Medulla oblongata (tissue), 1 donor: ENCODE data around the gene FYB2.

Experiments used
- DNase-seq: peaks from one replicate; pipeline ENCODE4 v3.0.0-alpha.2; 2015; ENCODE audit errors: extremely low spot score

FYB2 gene

DNA sequence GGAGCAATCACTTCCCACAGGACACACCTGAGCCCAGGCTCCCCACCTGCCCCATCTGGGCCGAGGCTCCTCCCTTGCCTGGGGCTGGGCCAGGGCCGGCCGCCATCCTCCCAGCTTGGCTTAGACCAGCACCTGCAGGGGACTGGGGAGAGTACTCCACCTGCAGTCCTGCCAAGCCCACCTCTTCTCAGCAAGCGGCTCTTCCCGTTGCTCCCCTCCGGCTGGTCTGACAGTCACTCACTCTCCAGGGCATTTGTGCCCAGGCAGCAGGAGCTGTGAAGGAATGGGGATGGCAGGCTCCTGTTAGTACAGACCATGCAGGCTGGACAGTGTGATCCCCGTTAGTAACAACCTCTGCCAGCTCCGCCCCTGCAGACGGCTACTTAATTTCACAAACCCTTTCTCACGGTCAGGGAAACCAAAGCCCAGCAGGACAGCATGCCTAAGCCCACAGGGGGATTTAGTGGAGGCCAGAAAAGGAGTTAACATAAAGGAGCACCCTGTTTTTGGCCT, at the start of gene FYB2:
Gene FYB2 (minus strand): TSS at position 18 of the 513 bp plus-strand sequence. CDS start 114 bp downstream, outside the sequence.
- DNase-seq: no peak

DNA sequence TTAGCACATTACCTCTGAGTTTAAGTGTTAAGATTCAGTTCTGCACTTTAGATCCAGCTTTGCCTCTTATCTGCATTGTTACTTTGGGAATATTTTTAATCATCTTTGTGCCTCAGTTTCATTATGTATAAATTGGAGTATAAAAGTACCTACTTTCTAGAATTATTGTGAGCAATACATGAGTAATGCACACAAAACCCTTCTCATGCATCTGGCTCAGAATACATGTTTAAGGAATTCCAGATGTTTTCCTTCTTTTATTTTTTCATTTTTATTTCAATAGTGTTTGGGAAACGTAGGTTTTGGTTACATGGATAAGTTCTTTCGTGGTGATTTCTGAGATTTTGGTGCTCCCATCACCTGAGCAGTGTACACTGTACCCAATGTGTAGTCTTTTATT, 49.6 kb upstream of the FYB2 start:
- DNase-seq: no peak

DNA sequence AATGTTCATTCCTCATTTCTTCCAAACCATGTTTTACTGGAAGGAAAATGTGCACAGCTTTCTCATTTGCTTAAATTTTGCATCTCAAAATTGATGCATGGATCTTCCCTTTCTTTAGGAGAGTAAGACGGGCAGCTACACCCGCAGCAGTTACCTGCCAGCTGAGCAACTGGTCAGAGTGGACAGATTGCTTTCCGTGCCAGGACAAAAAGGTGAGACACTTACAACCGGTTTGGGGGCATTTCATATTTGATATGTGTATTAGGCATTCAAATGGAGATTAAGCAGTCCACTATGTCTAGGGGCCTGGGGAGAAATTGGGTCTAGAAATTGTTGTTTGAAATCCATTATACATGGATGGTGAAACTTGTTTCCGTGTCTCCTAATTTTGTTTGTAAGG, 48.3 kb upstream of the FYB2 start:
- DNase-seq: no peak

DNA sequence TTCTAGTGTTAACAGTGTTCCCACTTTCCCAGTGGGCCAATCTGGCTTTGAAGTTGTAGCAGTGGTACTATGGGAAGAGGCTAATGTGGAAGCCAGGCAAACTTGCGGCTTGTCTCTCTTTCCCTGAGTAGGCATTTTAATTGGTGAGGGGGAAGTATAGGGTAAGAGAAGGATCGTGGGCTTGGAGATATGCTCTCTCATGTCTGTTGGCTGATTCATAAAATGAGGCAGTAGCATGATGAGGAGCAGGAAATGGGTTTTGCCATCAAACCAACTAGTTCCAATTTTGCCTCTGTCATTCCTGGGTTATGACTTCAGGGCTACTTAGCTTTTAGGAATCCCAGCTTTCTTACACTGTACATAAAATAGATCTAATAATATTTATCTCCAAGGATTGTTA, 47.5 kb upstream of the FYB2 start:
- DNase-seq: no peak

DNA sequence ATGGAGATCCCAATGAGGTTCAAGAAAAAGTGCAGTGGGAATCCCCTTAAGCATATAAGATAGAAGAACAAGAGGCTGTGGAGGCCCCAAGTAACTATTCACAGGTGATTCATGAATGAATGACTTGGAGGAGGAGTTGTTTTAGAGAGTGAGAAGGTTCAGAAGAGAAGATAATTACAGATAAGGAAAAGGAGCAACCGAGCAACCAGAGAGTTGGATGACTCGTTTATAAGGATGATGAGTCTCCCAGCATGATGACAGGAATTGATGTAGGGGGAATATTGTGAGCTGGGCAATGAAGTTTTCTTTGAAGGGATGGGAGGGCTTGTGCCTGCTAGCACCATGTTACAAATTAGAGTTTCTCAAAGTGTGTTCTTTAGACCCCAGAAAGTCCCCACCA, 45.2 kb upstream of the FYB2 start:
- DNase-seq: no peak

- DNase-seq: no peak
Observed at GRCh38 chr1:56863265-56863992, 44.2 kb upstream of the FYB2 start.

- no peak for DNase-seq
Observed at GRCh38 chr1:56859287-56859686, 40.1 kb upstream of the FYB2 start.

- DNase-seq: no peak
Observed at GRCh38 chr1:56856186-56856585, 37.0 kb upstream of the FYB2 start.

DNA sequence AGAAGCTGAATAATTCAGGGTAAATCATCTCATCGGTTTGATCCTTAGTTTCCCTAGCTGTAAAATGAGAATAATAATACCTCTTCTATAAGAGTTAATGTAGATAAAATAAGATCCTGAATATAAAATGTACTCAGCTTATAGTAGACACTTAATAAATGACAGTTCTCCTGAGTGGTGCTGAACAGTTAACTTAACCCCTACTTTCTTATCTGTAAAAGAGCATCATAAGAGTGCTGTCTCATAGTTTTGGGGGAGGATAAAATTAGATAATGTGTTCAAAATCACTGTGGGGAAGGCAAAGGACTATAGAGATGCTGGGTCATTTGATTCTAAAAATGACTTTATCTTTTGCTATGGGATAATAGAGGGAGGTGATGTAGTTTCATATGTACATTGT, 36.0 kb upstream of the FYB2 start:
- DNase-seq: no peak

DNA sequence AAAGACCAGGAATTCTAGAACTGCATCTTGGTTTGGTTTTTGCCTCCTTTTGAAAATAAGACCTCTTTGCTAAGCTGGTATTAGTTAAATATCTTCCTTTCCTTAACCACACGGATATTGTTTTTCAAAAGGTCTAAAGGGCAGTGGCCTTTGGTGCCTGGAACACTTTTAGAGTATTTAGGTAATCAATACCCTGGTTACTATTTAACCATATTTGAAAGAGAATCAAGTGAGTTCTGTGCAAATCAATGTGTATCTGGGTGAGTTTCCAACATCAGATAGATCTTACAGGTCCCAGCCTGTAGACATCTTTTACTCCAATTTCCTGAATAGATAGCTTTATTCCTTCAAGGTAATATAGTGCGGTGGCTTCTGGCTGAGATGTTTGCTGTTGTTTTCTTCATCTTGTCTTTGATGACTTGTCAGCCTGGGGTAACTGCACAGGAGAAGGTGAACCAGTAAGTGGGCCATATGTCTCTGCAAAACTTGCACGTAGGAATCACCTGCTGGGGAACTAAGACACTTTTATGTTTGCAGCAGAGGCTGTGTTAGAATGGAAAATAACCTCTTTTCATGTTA, 35.4 kb upstream of the FYB2 start, which contains the start of gene C8A:
Gene C8A (plus strand): TSS at position 277 of the 579 bp plus-strand sequence. CDS start 105 bp downstream, at position 382.
- DNase-seq: no peak

GRCh38 chr1:56852476-56852875, 33.3 kb upstream of the FYB2 start:
- no peak for DNase-seq

GRCh38 chr1:56850922-56851321, 31.7 kb upstream of the FYB2 start:
- no peak for DNase-seq

GRCh38 chr1:56850411-56850810, 31.2 kb upstream of the FYB2 start:
- DNase-seq: no peak

- no peak for DNase-seq
Observed at GRCh38 chr1:56849750-56850149, 30.5 kb upstream of the FYB2 start.

DNA sequence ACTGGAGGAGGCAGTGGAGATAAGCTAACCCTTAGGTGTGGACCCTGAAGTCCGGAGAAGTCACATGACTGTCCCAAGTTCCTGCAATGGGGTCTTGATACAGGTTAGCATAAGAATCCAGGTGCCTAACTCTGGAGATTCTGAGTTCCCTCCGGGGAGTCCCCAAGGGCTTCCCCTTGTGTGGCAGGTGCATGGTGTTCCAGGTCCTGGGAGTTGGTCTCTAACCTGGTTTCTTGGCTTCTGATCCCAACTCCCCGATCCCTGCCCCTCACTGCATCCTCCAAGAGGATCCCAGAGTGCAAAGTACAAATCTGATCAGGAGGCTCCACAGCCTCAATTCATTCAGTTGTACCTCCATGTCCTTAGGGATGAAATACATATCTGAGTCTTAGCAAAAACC, 26.1 kb upstream of the FYB2 start:
- DNase-seq: no peak

DNA sequence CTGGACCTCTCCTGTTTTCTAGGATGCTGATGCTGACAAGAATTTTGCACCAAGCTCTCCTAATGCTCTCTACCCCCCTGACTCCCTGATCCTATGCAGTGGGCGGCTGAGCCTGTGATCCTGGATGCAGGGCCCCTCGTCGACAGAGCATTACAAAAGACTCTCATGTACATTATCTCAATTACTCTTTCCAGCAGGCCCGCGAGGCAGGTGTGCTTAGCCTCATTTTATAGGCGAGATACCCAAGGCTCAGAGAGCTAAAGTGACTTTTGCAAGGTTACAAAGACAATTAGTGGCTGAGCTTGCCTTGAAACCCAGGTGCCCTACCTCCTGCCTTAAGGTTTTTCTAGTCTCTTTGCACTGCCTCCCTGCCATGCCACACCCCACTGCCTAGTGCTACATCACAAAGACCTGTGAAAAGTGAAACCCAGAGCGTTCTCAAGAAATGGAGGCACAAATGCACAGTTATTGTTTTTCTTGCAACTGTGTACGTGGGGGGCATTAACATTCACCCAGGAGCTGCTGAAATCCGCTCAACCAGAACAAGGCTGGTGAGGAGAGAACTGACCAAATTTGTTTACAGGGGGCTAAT, 25.4 kb upstream of the FYB2 start:
- no peak for DNase-seq

GRCh38 chr1:56843544-56843943, 24.3 kb upstream of the FYB2 start:
- no peak for DNase-seq

- no peak for DNase-seq
Observed at GRCh38 chr1:56838759-56839158, 19.6 kb upstream of the FYB2 start.

DNA sequence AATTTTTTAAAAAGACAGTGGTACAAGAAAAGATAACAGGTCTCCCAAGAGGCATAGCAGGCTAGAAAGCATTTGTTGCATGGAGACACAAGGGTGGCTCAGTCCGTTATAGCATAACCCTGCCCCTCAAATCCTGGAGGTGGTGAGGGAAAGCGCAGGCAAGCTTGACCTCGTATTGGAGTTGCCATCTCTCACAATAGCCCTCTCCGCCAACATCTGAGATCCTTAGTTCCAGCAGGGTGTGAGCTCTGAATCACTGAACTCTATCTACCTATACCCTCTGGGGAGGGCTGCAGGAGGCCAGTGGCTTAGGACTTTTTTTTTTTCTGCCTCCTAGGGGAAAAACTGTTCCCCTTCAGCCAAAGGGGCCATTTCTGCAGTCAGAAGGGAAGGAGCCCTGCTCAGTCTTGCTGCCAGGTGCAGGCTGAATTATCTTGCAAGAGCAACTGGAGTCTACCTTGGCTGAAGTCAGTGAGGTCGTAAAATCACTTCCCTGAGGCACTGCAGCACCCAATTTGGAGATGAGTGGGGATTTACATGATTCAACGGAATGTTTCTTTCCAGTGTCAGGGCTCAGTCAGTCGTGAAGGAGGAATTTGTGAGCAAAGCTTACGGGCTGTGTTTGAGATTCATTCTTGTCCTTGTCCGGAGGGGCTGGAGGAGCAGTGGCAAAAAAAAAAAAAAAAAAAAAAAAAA, 18.2 kb upstream of the FYB2 start:
- no peak for DNase-seq

GRCh38 chr1:56836359-56836758, 17.2 kb upstream of the FYB2 start:
- no peak for DNase-seq

DNA sequence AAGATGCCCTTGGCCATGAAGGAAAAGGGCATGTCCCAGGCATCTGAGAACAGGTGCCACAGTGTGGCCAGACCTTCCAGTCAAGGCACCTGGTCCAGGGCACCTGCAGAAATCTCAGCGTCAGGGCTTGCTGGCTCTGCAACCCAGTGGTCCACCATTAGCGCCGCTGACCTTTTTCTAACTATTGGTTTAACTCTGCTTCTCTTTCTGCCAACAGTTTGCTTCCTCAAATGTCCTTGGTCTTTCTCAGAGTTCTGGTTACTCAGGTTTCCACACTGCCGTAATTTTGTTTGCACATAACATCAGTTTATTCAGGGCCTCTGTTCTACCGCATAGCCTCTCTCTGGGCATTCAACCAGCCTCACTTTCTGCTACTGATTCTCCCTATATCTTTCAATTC, 16.5 kb upstream of the FYB2 start:
- no peak for DNase-seq

DNA sequence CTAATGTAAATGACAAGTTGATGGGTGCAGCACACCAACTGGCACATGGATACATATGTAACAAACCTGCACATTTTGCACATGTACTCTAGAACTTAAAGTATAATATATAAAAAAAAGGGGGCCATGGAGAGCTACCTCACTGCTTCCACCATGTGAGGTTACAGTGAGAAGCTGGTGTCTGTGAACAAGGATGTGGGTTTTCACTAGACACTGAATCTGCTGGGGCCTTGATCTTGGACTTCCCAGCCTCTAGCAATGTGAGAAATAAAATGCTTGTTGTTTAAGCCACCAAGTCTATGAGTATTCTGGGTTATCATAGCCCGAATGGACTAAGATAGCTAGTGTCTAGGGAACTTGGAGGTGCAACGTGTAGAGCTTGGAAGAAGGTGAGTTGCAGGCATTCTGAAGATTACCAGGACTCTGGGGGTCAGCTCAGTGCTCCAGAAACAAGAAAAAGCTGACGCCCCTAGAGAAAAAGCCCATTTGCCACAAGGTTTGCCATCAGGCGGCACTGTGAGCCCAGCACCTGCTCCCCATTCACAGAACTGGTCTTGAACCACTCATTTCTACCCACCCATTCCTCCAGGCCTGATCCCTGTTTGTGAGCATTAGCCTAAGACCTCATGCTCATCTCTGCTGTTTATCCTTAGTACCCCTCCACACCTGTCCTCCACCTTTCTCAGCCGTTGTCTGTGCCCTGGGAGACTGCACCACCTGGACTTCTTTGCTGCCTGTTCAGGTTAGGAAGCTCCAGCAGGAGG, 15.1 kb upstream of the FYB2 start:
- no peak for DNase-seq
